ENCODE data around the gene BLTP1. TPM values are rescaled to one million over a fixed set of nuclear protein-coding genes. Genes with fewer than 3 reads are reported as not detected.

BLTP1 gene
- total RNA-seq, 1 donor from 2014 or later: 47.3 TPM

- TF ChIP-seq, protein P1, sequence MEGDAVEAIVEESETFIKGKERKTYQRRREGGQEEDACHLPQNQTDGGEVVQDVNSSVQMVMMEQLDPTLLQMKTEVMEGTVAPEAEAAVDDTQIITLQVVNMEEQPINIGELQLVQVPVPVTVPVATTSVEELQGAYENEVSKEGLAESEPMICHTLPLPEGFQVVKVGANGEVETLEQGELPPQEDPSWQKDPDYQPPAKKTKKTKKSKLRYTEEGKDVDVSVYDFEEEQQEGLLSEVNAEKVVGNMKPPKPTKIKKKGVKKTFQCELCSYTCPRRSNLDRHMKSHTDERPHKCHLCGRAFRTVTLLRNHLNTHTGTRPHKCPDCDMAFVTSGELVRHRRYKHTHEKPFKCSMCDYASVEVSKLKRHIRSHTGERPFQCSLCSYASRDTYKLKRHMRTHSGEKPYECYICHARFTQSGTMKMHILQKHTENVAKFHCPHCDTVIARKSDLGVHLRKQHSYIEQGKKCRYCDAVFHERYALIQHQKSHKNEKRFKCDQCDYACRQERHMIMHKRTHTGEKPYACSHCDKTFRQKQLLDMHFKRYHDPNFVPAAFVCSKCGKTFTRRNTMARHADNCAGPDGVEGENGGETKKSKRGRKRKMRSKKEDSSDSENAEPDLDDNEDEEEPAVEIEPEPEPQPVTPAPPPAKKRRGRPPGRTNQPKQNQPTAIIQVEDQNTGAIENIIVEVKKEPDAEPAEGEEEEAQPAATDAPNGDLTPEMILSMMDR (IDR thresholded peaks at IDR 0.05; ENCODE audit: insufficient read depth, low read length, poor library complexity, severe bottlenecking): no peak
- H3K36me3 ChIP-seq (ENCODE audit: control insufficient read depth, insufficient read depth, low read length): no peaks in the 10 kb centered on the region
- no peak for DNase-seq (ENCODE audit: low read depth)
- no peak overlapping the region for H3K4me3 ChIP-seq (ENCODE audit: low read depth, low read length)
- no peaks in the 10 kb centered on the region for H3K27me3 ChIP-seq (ENCODE audit: control insufficient read depth, insufficient read depth, low read length)
These were observed 4.7 kb downstream of the BLTP1 start for GRCh38 chr4:122156819-122157218.

DNA sequence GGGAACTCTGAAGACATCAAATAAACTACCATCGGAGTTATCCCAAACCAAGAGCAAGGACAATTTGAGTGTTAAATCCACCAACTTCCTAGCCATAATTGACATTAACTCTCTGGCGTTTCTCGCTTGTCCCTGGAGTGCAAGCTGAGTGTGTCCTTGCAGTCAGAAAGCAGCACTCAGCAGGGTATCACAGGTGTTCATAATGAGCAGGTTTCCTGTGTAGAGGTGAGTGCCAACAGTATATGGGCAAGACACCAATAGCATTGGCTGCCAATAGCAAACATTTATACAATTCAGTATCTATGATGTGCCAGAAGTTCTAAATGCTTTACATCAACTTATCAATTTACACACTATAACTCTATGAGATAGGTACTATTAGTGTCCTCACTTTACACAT is 11.2 kb downstream of the BLTP1 start:
- DNase-seq (ENCODE audit: low read depth): no peak
- no peaks in the 10 kb centered on the region for H3K27me3 ChIP-seq (ENCODE audit: control insufficient read depth, insufficient read depth, low read length)
- TF ChIP-seq, protein P1 (IDR thresholded peaks at IDR 0.05; ENCODE audit: insufficient read depth, low read length, poor library complexity, severe bottlenecking): no peak

GRCh38 chr4:122163767-122164166 is 11.6 kb downstream of the BLTP1 start:
- no peaks in the 10 kb centered on the region for H3K36me3 ChIP-seq (ENCODE audit: control insufficient read depth, insufficient read depth, low read length)
- no peak for DNase-seq (ENCODE audit: low read depth)
- no peaks in the 10 kb centered on the region for H3K27me3 ChIP-seq (ENCODE audit: control insufficient read depth, insufficient read depth, low read length)
- H3K4me3 ChIP-seq (ENCODE audit: low read depth, low read length): no peak overlapping the region
- TF ChIP-seq, protein P1 (IDR thresholded peaks at IDR 0.05; ENCODE audit: insufficient read depth, low read length, poor library complexity, severe bottlenecking): no peak

More for the DNA sequence above, 11.2 kb downstream of the BLTP1 start:
- Histone ChIP-seq H3K4me3 (ENCODE audit: low read depth, low read length) (no peak overlapping the region), H3K36me3 (ENCODE audit: control insufficient read depth, insufficient read depth, low read length) (no peaks in the 10 kb centered on the region)

DNA sequence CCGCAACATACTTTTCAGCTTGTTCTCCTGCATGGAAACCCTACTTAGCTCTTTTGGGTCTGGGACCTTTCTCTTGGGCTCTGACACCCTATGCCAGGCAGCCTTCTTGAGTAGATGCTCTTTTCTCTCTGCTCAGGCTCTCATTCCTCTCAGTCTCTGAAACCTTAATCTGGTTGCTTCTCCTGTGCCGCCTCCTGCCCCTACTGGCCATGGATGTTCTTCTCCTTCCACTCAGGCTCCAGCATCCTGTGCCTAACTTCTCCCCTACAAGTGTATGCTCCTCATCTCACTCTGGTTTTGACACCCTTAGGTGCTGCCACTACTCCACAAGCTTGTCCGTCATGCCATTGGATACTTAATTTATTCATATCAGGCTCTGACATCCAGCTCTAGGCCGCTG is 15.2 kb downstream of the BLTP1 start:
- Histone ChIP-seq H3K4me3 (ENCODE audit: low read depth, low read length) (no peak overlapping the region), H3K27me3 (ENCODE audit: control insufficient read depth, insufficient read depth, low read length) (no peaks in the 10 kb centered on the region), H3K36me3 (ENCODE audit: control insufficient read depth, insufficient read depth, low read length) (no peaks in the 10 kb centered on the region)
- DNase-seq (ENCODE audit: low read depth): no peak
- TF ChIP-seq, protein P1 (IDR thresholded peaks at IDR 0.05; ENCODE audit: insufficient read depth, low read length, poor library complexity, severe bottlenecking): no peak

- no peaks in the 10 kb centered on the region for H3K27me3 ChIP-seq (ENCODE audit: control insufficient read depth, insufficient read depth, low read length)
- TF ChIP-seq, protein P1 (IDR thresholded peaks at IDR 0.05; ENCODE audit: insufficient read depth, low read length, poor library complexity, severe bottlenecking): no peak
- no peaks in the 10 kb centered on the region for H3K36me3 ChIP-seq (ENCODE audit: control insufficient read depth, insufficient read depth, low read length)
- no peak for DNase-seq (ENCODE audit: low read depth)
- H3K4me3 ChIP-seq (ENCODE audit: low read depth, low read length): no peak overlapping the region
These were observed 18.6 kb downstream of the BLTP1 start for GRCh38 chr4:122170775-122171174.

DNA sequence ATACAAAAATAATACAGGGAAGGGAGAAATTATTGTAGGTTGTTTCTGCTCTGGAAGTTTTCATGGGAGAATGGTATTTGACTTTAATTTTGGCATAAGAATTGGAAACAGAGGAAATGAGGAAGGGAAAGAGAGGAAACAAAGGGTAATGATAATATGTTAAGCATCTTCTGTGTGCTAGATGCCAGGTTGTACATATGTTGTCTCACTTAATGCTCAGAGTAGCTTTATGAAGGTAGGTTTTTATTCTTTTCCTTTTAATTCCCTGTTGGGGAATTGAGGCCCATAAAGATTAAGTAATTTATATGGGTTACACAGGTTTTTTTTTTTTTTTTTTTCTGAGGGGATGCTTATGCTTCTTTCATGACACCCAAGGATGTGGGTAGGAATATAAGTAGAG is 19.2 kb downstream of the BLTP1 start:
- Histone ChIP-seq H3K36me3 (ENCODE audit: control insufficient read depth, insufficient read depth, low read length) (no peaks in the 10 kb centered on the region), H3K4me3 (ENCODE audit: low read depth, low read length) (no peak overlapping the region), H3K27me3 (ENCODE audit: control insufficient read depth, insufficient read depth, low read length) (no peaks in the 10 kb centered on the region)
- TF ChIP-seq, protein P1 (IDR thresholded peaks at IDR 0.05; ENCODE audit: insufficient read depth, low read length, poor library complexity, severe bottlenecking): no peak
- no peak for DNase-seq (ENCODE audit: low read depth)

Data from kidney epithelial cell (primary cell).